GM12878 (cell line): Measurements from ENCODE around the gene MAGI1. TPM values are rescaled to one million over a fixed set of nuclear protein-coding genes. Genes with fewer than 3 reads are reported as not detected.
"Not testable (repeated sequence)": the region's sequence is repeated elsewhere in the genome, so short reads cannot be mapped to it uniquely, and the experiment has no call there.

Experiments used
- ATAC-seq: fragments of 200-7000 bp; cut with Tn5 transposase; 3 replicates; pipeline ENCODE4 v1.9.1; 2020; ENCODE audit warnings: mild to moderate bottlenecking, moderate library complexity
- BruUV-seq: library from RNA; stranded (reverse); fragments of 400-500 nt; replicated peaks from 2 replicates; lab custom pipeline; 2021; lab: Mats Ljungman, UMichigan
- CTCF ChIA-PET: fragments of 300-600 bp; sonication (Branson Sonifier 250); formaldehyde crosslinking; extraction: SDS; loops from one replicate; lab custom pipeline; 2021; ENCODE audit warnings: inconsistent platforms; lab: Yijun Ruan, JAX
- POLR2A ChIA-PET: fragments of 350-600 bp; formaldehyde crosslinking; extraction: SDS; loops from one replicate; lab custom pipeline; 2021; ENCODE audit warnings: inconsistent platforms; lab: Charles Lee
- RAD21 ChIA-PET: fragments of 300-600 bp; sonication (Branson Sonifier 250); formaldehyde crosslinking; loops from one replicate; lab custom pipeline; 2023; ENCODE audit warnings: antibody characterized with exemption; ENCODE audit not compliant: unreplicated experiment; lab: Charles Lee
- SMC1A ChIA-PET: fragments of 300-600 bp; sonication (Branson Sonifier 250); formaldehyde crosslinking; loops from one replicate; lab custom pipeline; 2023; ENCODE audit not compliant: unreplicated experiment, uncharacterized antibody; lab: Charles Lee
- DNase-seq: peaks from one replicate; pipeline ENCODE4 v3.0.0-alpha.2; 2011; ENCODE audit warnings: low read depth, low spot score
- FAIRE-seq: peaks from 3 replicates; lab custom pipeline; 2011; peaks lifted over from hg19 to GRCh38; lab: Jason Lieb, UNC
- H2AFZ ChIP-seq: 2 replicates; pipeline ENCODE4 v1.6.0; 2011; ENCODE audit warnings: low read depth, low read length, control low read depth; ENCODE audit not compliant: control insufficient read depth
- H3K27ac ChIP-seq: 2 replicates; pipeline ENCODE4 v1.5.1; 2011; ENCODE audit warnings: control low read depth; ENCODE audit not compliant: control insufficient read depth, insufficient read depth
- H3K27me3 ChIP-seq, 2 experiments: replicated peaks in 1 of 2; 2 replicates each; pipeline versions ENCODE4 v1.6.0 to v1.6.1; 2011; ENCODE audit warnings: low read length in 1 of 2; ENCODE audit not compliant: control insufficient read depth in 2 of 2, insufficient read depth in 2 of 2
- H3K36me3 ChIP-seq, 2 experiments: 2 replicates each; pipeline ENCODE4 v1.5.1; 2011; ENCODE audit warnings: low read length in 1 of 2; ENCODE audit not compliant: control insufficient read depth in 2 of 2, insufficient read depth in 2 of 2
- H3K4me1 ChIP-seq: 2 replicates; pipeline ENCODE4 v1.6.1; 2011; ENCODE audit warnings: mild to moderate bottlenecking, low read length, moderate library complexity, mixed read lengths; ENCODE audit not compliant: control insufficient read depth, insufficient read depth
- H3K4me2 ChIP-seq: 2 replicates; pipeline ENCODE4 v1.6.0; 2011; ENCODE audit warnings: control low read depth; ENCODE audit not compliant: control insufficient read depth, insufficient read depth
- H3K4me3 ChIP-seq: fragments of 200-600 bp; sonication (generic); 2 replicates; pipeline ENCODE4 v1.5.1; 2016
- H3K79me2 ChIP-seq: 2 replicates; pipeline ENCODE4 v1.6.0; 2011; ENCODE audit warnings: low read length; ENCODE audit not compliant: control insufficient read depth, insufficient read depth
- H3K9ac ChIP-seq: 2 replicates; pipeline ENCODE4 v1.8.0; 2011; ENCODE audit warnings: low read length, control low read depth, mixed read lengths; ENCODE audit not compliant: control insufficient read depth, insufficient read depth
- H3K9me3 ChIP-seq: replicated peaks from 3 replicates; pipeline ENCODE4 v1.5.1; 2011; ENCODE audit warnings: mild to moderate bottlenecking, low read length; ENCODE audit not compliant: control insufficient read depth, insufficient read depth
- H4K20me1 ChIP-seq: 2 replicates; pipeline ENCODE4 v1.6.0; 2011; ENCODE audit not compliant: control insufficient read depth, insufficient read depth
- BMI1 ChIP-seq: fragments of 450-650 bp; IDR thresholded peaks from 2 replicates; pipeline ENCODE4 v1.6.1; 2016; ENCODE audit warnings: mild to moderate bottlenecking, moderate library complexity, borderline replicate concordance
- BRCA1 ChIP-seq: IDR thresholded peaks from 2 replicates; pipeline ENCODE4 v1.6.1; 2011; ENCODE audit warnings: low read depth, low read length, improper control_type of control experiment
- EP300 ChIP-seq, 2 experiments: fragments of 150-350 bp in 1 of 2; IDR thresholded peaks; 2 replicates each; pipeline ENCODE4 v1.6.1; 2011 to 2012; ENCODE audit warnings: low read depth in 2 of 2, low read length in 2 of 2, borderline replicate concordance in 1 of 2, improper control_type of control experiment in 1 of 2, inconsistent platforms in 1 of 2; ENCODE audit not compliant: control insufficient read depth in 1 of 2
- FOXK2 ChIP-seq: fragments of 450-650 bp; IDR thresholded peaks from 2 replicates; pipeline ENCODE4 v1.6.1; 2017; ENCODE audit warnings: mild to moderate bottlenecking, moderate library complexity
- JUNB ChIP-seq: IDR thresholded peaks from 2 replicates; pipeline ENCODE4 v1.6.1; 2016; ENCODE audit warnings: antibody characterized with exemption, mild to moderate bottlenecking
- MTA2 ChIP-seq: fragments of 450-650 bp; IDR thresholded peaks from 2 replicates; pipeline ENCODE4 v1.6.1; 2016; ENCODE audit warnings: low read depth, mild to moderate bottlenecking, moderate library complexity
- PAX8 ChIP-seq: fragments of 450-650 bp; IDR thresholded peaks from 2 replicates; pipeline ENCODE4 v1.6.1; 2017; ENCODE audit warnings: mild to moderate bottlenecking, moderate library complexity
- PBX3 ChIP-seq: IDR thresholded peaks from 2 replicates; pipeline ENCODE4 v1.6.1; 2011; ENCODE audit warnings: mild to moderate bottlenecking, low read depth, low read length, moderate library complexity; ENCODE audit not compliant: insufficient replicate concordance
- SP1 ChIP-seq: IDR thresholded peaks from one replicate; pipeline ENCODE4 v1.6.1; 2011; ENCODE audit warnings: low read depth, low read length
- SREBF1 ChIP-seq: IDR thresholded peaks from 2 replicates; pipeline ENCODE4 v1.6.1; 2012; ENCODE audit warnings: mild to moderate bottlenecking, low read length
- ZNF24 ChIP-seq: fragments of 450-650 bp; IDR thresholded peaks from 2 replicates; pipeline ENCODE4 v1.6.1; 2017; ENCODE audit warnings: antibody characterized with exemption, mild to moderate bottlenecking
- WGBS: methylation state at CpG from one replicate; pipeline ENCODE4 v1.1.6; 2016; ENCODE audit warnings: low lambda C conversion rate; ENCODE audit not compliant: insufficient replicate concordance, insufficient coverage; ENCODE audit errors: missing lambda C conversion rate; 5-methylcytosine and 5-hydroxymethylcytosine counted together
- in situ Hi-C: fragments of 300-500 bp; cut with MboI; formaldehyde crosslinking; loops from 9 replicates; pipeline ENCODE4 v1.14.3; 2018; ENCODE audit warnings: mixed read lengths
- intact Hi-C: fragments of 100-400 bp; cut with micrococcal nuclease; formaldehyde crosslinking; loops from one replicate; pipeline ENCODE4 v1.14.2; 2022; ENCODE audit not compliant: unreplicated experiment
- polyA plus RNA-seq, 11 experiments: library from polyadenylated mRNA; depleted of rRNA in 4 of 11; unstranded in 6 of 11; stranded (reverse) in 5 of 11; fragments of >200 nt; fragmentation: Nextera tagmentation in 4 of 11; fragmentation: Illumina TruSeq in 1 of 11; extraction: Ambion mirVana in 4 of 11; extraction: Trizol in 1 of 11; gene quantifications; 1 replicate in 1 of 11; 2 replicates in 10 of 11; pipeline versions ENCODE4 v1.2.1 to v1.2.3, GENCODE V29; 2011 to 2016; ENCODE audit warnings: inconsistent platforms in 2 of 11, missing spikeins in 2 of 11, low read depth in 1 of 11
- total RNA-seq, 4 experiments: library from RNA; depleted of rRNA in 3 of 4; stranded (reverse); fragments of >200 nt in 3 of 4; fragmentation: Illumina TruSeq in 1 of 4; extraction: Trizol in 1 of 4; gene quantifications; 2 replicates each; pipeline versions ENCODE4 v1.2.1 to v1.2.3, GENCODE V29; 2013 to 2021

MAGI1 gene
- total and polyA plus RNA-seq, 10 of the 15 experiments (the other 5 are each of a cell fraction or from before 2014, with no cell fraction given) = 0.02 to 3.3 (median 0.29) TPM; not detected in 1

GRCh38 chr3:65509423-65509794 is 529.3 kb downstream of the MAGI1 start:
- DNase-seq, in situ Hi-C loops, H3K27me3 ChIP-seq, H3K9me3 ChIP-seq, H4K20me1 ChIP-seq, H3K4me3 ChIP-seq, RAD21 ChIA-PET, intact Hi-C loops, H3K4me2 ChIP-seq, BruUV-seq, H2AFZ ChIP-seq, CTCF ChIA-PET, SMC1A ChIA-PET, H3K36me3 ChIP-seq, ATAC-seq, POLR2A ChIA-PET, H3K27ac ChIP-seq, H3K79me2 ChIP-seq, H3K4me1 ChIP-seq, FAIRE-seq, H3K9ac ChIP-seq: not testable (repeated sequence)
- 49% methylated on average over 19 of the region's 24 CpGs for WGBS

GRCh38 chr3:65508750-65509422 is 529.8 kb downstream of the MAGI1 start:
- BruUV-seq = no TSS peak
- 56% methylated on average over 9 of the region's 9 CpGs for WGBS
- Histone ChIP-seq H3K4me3 (no peak overlapping the region), H3K79me2 (no peaks in the 10 kb centered on the region), H3K9me3 (no peaks in the 10 kb centered on the region), H3K27ac (no peak overlapping the region), H3K36me3 (no peaks in the 10 kb centered on the region), H4K20me1 (no peaks in the 10 kb centered on the region), H3K4me1 (no peaks in the 10 kb centered on the region), H2AFZ (no peak overlapping the region), H3K27me3 (no peaks in the 10 kb centered on the region), H3K4me2 (no peak overlapping the region), H3K9ac (no peak overlapping the region)
- SMC1A ChIA-PET = no interaction called here
- intact Hi-C loops (no loop called here), in situ Hi-C loops (no loop called here)
- ATAC-seq = no peak
- TF ChIP-seq PBX3 (no peak), PAX8 (no peak), SREBF1 (no peak), BMI1 (no peak), JUNB (no peak), FOXK2 (no peak), BRCA1 (no peak), SP1 (no peak), MTA2 (no peak), ZNF24 (no peak), EP300 (IDR thresholded peaks at IDR 0.05; ENCODE audit: borderline replicate concordance in 1 of 2, control insufficient read depth in 1 of 2, low read depth in 2 of 2, low read length in 2 of 2) (no peak)
- CTCF ChIA-PET = no interaction called here
- DNase-seq = no peak
- POLR2A ChIA-PET = no interaction called here
- RAD21 ChIA-PET = no interaction called here
- FAIRE-seq = no peak
